Measurements from ENCODE around the gene FBN1. TPM values are rescaled to one million over a fixed set of nuclear protein-coding genes. Genes with fewer than 3 reads are reported as not detected.
A peak's percentile ranks its signal among the peaks of the same experiment; 100 is the strongest.

The FBN1 gene
- total RNA-seq, 1 donor from 2014 or later = 67.1 TPM

DNA sequence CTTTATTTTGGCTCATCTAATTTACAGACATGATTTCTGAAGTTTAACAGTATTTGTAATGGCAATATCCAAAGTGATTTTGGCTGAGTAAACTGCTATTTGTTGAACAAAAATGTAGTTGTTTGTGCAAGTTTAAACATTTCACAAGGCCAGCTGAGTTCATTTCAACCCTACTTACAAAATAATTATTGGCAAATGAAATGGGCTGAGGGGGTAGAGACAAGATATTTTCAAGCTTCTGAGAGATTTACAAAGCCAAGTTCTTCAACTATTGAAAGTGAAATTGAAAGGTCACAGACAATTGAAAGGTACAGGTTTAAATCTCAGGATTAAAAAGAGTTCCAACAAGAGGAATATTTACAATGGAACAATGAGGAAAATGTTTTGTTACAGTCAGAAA lies 237.2 kb downstream of the FBN1 start:
- no peak for DNase-seq (ENCODE audit: low read depth)

DNA sequence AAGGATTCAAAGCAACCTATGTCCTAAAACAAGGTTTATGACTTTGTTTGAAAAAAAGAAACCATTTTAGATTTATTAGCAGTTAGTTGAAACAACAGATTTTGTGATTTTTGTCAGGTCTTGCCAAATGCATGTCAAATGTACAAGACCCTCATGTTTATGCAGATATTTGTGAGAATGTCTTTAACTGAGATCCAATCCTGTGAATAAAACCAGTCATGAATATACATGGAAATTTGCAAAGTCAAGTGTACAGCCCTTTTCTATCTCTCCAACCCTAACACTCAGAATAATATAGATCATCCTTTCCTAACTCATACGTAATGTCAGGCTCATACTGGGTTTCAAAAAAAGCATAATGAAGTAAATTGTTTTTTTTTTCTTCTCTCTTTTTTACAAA lies 237.9 kb downstream of the FBN1 start:
- DNase-seq (ENCODE audit: low read depth) = no peak

DNA sequence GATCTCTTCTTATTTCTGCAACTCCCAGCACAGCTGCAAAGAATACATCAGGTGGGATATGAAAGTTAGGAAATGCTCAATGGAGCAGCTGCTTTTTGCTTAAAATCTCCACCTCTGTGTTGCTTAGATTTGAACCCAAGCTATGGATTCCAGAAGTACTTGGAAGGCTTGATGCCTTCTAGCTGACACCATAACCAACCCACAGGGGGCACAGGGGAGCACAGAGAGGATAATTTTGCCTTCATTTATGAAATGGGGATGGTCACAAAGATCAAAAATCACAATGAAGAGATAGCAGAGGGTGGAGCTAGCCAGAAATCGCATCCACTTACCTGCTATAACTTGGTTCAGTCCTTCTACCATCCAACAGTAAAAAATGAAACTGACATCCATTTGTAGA lies 238.6 kb downstream of the FBN1 start:
- no peak for DNase-seq (ENCODE audit: low read depth)

DNA sequence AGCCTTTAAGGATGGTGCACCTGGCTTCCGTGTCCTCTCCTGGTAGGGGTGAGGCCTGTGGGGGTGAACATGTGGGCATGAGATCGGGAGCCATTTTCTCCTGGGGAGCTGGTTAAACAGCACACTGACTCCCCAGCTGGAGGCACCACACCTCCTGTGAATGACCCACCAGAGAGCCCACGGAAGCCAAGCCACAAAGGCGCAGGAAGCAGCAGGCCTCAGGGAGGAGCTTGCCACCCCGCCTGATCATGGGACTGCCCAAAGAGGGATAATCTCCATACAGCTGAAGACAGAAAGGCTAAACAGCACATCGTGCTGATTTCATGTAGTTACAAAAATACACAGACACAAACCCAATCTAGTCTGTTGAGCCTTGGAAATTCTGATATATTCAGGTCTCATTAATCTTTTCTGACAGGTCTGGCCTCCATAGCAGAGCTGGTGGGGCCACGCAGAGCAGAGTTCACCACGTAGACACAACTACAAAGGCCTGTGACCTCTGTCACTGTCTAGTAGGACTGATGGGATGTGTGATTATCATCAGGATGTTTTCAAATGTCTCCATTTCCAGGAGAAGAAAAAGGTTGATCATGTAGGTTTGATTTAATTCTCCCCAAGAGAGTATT lies 239.1 kb downstream of the FBN1 start:
- DNase-seq (ENCODE audit: low read depth) = no peak

DNA sequence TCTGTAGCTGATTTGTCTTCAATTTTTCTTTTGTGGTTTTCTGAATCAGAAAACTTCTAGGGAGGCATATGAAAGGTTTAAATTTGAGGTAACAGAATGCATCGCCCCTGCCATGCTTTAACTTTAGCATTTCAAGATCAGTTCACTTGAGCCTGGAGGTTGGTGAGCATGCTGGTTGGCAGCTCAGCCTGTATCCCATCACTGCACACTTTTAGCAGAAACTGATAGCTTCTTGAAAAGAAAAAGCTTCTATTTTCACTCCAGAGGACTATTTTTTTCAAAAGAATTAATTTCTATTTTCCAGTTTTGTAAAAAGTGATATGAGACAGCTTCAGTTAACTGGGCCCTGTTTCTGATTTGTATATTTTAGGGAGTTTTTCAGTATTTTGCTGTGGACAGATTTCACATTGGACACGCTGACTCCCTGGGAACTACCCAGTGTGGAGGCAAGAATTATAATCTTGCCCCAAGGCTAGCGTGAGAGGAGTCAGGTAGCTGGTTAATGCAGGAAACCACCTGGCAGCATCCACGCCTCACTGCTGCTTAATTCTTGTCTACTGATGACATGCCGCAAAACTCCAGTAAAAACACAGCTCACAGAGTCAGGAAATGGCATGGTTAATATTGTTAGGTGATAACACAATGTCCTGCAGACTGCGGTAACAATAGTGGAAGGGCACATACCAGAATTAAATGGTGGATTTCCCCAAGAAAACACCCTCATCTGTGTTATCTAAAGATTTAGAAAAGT lies 242.9 kb downstream of the FBN1 start:
- DNase-seq (ENCODE audit: low read depth) = no peak

DNA sequence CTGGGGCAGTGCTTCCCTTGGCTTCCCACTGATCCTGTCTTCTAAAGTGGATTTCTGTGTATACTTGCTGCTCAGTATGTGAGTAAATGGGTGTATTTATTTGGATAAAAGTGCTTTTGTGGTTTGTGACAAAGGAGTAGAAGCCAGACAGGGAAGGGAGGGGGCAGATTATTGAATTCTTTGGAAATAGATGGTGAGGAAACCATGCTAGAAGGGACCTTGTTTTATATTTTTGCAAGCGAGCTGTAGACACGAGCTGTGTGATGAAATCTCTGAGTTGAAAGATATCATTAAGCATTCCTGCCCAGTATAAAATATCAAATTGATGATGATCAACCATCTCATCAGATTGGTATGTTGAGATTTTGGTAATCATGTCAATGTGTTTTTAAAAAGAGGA lies 245.4 kb downstream of the FBN1 start:
- DNase-seq (ENCODE audit: low read depth) = no peak

DNA sequence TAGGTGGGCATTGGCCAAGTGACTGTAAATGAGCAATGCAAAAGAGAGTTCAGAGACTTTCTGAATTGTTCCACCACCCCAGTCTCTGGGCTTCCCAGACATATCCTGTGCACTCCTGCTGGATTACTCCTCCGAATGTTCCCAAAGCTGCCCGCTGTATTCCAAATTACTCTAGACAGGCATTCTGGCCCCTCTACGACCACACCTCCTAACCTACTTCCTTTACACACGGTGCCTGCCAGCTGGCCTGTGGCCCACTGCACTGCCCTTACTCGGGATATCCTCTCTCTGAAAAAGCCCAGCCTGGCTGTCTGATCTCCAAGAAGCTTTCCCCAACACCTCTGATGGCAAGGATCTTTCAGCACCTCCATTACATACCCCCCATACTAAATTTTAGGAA lies 247.7 kb downstream of the FBN1 start:
- no peak for DNase-seq (ENCODE audit: low read depth)

DNA sequence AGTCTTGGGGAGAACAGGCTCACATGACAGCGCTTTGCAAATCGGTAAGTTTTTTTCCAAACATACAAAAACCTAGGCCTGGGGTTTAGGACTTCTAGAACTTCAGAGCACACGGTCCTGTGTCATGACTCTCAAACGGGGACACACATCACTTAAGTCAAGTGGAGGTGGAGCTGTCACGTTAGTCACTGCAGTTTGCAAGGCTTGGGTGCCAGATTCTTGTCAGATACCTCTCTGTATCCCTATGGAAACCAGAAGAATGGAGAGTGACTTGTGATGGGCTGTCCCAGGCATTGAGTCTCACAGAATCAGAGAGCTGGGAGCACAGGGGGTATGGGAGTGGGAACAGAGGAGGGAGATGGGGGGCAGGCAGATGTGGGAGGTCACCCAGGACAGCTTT lies 249.5 kb downstream of the FBN1 start:
- no peak for DNase-seq (ENCODE audit: low read depth)

DNA sequence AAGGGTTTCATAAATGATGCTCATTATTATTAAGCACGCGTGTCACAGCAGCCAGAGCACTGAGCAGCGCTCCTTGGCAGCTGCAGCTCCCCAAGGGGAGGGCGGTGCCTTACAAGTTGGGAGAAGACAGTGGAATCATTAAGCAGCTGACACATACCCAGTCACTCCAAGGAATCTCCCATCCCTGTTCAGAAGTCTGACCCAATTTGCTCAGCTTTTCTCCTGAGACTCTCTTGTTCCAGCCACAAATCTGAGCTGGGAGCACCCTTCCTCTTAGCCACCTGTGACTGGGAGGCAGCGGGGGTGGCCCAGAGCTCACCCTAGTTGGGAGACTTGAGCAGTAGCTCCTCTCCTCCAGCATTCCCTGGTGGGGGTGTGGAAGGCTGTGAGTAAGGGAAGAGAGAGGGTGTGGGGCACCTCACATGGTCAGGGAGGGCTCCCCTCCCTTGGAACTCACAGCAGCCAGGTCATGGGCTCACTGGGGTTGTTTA lies 249.9 kb downstream of the FBN1 start:
- DNase-seq (ENCODE audit: low read depth) = peak; percentile 84

DNA sequence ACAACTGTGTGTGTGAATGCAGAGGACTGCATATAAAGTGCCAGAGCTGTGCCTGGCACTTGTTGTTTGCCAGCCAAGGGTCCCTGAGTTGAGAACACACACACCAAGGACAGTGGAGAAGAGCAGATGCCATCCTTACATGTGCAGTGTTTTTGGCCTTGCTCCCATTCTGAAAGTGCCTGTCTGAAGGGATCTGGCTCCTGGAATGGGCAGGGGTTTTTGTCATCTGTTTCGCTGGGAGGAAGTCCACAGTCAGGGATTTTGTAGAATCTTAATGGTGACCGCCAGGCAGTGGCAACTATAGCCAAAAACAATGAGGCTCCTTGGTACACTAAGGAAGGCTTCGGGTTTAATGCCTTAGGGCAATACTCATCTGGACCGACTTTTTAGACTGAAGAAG lies 250.5 kb downstream of the FBN1 start:
- peak; percentile 31 for DNase-seq (ENCODE audit: low read depth)

DNA sequence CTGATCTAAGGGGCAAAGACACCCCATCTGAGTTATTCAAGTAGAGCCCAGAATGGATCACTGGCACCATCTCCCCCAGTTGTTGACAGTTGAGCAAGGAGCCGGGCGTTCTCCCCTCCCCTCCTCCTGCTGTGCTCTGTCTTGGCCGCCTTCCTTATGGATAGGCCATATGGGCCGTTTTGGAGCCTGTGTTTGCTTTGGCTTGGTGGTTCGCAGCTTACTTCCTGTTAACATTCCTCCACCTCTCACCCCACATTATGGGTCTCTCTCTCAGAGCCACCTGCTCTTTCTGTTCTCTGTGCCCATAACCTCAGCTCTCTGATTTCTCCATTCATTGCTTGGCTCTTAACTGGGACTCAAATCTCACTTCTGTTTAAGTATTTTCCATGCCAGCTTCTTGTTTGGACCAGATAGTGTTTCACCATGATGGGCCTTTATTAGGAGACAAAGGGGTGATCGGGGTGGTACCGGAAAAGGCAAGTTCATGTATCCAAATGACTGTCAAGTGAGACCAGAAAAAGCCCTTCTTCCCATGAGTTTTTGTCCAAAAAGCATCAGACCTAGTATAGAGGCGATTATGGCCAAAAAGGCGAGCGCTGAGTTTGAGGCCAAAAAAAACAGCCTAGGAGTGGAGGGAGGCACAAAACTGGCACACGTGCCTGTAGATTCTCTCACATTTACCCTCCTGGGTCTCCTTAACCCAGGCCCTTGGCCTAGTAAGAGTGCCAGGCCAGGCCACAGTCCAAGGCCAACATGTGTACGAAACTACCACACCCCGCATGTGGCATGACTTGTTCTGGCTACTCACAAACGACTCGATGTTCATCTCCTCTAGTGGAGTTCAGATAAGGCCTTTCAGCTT lies 251.6 kb downstream of the FBN1 start:
- DNase-seq (ENCODE audit: low read depth) = peak; percentile 24

DNA sequence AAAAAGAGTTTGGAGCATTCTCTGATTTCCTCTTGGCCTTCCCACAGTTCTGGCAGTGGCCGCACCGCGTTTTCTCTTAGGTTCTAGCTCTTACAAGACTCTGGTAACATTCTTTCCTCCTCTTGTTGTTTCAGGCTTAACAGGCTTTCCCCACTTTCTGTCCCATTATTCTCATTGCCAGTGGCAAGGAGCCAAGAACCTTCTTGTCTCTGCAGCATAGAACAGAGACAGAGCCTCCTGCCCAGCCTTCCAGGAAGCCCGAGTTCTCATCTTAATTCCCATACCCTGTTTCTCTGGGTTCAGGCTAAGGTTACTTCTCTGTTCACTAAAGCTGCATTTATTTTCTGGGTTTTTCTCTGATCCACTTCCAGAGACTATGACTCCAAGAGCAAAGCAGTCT lies 253.2 kb downstream of the FBN1 start:
- peak; percentile 14 for DNase-seq (ENCODE audit: low read depth)

DNA sequence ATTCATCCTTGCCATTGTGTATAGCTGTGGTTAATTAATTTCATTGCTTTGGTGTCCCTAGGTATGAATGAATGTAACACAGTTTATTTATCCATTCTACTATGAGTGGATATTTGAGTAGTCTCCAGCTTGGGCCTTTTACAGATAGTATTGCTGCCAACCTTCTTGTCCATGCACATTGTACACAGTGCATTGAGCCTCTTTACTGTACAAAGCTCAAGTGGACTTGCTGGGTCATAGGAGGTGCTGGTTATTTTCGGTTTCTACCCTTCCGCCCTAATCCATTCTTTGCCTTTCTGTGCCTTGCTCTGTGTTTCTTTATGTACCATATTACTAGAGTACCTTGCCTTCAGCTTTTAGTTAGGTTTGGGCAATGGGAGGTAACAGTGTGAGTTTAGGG lies 253.6 kb downstream of the FBN1 start:
- no peak for DNase-seq (ENCODE audit: low read depth)

DNA sequence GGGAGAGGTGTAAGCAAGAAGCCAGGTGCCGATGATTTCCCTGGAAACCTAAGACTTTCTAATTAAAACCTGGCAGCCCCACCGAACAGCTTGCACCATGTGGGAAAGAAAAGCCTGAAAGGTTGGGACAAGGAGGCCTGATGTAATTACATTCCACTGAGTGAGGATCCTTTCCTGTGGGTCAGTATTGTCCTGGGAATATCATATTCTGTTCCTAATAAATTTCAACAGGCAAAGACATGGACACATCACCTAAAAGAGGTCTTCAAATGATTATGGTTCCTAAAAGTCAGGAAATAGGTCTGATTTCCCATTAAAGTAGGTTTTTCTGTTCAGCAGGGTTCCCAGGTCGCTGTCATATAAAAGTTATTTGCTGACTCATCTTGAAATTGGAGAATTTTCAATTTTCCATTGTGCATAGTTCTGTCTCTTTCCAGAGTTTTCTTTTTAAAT lies 255.8 kb downstream of the FBN1 start:
- DNase-seq (ENCODE audit: low read depth) = peak; percentile 37

DNA sequence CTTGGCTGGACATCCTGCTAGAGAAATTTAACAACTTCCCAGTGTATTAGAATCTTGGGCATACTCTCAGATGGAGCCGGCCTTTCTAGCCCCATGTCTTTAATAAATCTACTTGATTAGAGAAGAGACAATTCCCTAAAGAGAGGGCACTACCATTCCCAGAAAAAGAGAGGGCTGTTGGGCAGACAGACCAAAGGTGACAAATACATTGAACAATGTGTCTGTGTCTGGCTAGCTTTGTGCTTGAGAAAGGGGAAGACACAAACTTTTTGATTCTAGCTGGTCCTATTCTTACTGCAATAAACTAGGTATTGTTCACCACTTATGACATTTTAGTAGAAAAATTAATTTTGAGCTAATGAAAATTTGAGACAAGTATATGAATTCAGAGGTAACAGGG lies 256.6 kb downstream of the FBN1 start:
- DNase-seq (ENCODE audit: low read depth) = no peak

DNA sequence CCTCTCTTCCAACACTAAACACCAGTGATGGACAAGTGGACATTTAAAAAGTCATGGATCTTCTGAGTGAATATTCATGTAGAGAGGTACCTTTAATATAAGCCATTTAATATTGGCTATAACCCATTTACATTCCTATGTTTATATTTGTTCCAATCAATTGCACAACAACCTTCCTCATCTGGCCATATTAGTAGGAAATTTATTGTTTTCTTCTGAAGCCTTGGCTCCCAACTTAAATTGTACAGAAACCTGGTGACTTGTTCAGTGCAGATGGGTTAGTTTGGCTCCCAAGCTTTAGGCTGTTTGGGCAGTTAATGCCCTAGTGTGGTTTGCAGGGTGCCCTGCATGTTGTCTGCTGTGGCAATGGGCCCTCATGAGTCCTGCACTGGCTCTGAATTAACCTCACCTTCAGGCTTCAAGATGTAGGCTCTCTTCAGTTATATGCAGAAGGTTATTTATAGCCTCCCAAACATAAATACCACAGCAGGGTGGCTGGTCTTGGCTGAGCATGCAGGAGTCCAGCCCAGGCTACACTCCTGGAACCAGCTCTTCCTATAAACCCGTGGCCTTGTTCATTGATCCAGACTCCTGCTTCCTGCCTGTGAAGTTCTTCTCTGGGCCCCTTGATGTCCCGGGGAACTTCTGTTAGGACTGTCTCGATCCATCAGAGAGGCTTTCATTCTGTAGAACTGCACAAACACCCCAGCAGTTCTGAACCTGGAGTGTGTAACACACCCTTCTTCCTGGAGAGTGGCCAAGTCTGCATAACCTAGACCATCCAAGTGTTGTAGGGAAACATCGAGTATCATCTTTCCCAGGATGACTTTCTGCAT lies 257.3 kb downstream of the FBN1 start:
- DNase-seq (ENCODE audit: low read depth) = no peak

DNA sequence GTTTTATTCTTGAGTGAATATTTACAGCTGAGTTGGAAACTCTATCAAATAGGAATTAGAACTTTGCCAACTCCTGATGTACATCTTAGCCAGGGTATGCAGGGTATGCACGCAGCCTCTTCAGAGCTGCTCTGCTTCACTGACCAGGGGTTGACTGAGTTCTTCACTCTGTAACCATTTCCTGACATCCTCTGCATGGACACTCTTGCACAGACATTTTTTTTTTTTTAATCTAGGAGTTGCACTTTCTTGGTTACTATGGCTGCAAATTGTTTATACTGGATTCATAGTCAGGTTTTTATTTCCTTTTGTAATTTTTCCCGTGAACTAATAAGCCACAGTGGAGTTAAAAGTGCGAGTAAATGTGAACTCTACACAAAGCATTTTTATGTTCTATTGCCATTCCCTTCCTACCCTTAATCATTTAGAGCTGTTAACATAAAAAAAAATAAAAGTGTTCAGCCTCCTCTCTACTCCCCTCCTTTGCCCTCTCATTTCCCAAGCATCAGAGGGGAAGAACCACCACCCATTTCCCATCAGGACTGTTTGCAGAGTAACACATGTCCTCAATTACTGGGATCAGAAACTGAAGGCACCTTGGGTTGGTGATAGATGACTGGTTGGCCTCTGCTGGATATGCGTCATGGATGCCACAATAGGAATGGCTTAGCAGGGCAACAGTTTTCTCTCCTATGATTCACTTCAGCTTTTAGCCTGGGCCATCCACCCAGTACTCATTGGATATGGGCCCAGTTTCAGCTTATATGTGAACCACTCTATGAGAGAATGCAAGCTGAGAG lies 260.3 kb downstream of the FBN1 start:
- DNase-seq (ENCODE audit: low read depth) = peak; percentile 28

DNA sequence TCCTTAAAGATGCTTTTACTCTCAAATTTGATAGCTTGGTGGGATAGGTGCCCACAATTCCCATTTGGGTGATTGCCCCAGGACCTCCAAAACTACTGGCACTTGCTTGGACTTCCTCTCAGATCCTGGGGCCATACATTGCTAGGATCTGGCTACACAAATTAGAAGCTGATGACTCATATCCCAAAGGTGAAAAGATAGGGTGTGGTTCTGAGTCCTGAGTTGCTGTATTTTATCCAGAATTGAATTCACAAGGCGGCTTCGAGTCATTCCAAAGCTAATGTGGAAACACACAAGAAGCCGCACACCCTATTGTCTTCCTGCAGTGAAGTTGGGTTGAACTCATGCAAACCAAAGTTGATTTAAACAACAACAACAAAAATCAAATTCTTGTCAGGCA lies 260.9 kb downstream of the FBN1 start:
- no peak for DNase-seq (ENCODE audit: low read depth)

DNA sequence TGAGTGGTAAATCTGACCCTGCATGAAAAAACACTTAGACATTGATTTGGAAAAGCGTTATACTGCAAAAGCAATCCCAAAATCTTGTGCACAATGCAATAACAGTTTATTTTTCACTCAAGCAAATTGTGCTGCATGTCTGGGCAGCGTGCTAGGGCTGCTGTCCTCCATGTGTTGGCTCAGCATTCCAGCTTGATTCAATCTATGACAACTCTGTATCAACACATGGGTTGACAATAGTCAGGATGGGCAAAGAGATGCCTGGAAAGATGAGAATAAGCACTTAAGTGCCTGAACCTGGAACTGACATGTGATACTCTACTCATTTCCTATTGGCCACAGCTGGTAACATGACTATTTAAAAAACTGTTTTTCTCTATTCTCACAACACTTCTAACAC lies 262.5 kb downstream of the FBN1 start:
- DNase-seq (ENCODE audit: low read depth) = no peak

DNA sequence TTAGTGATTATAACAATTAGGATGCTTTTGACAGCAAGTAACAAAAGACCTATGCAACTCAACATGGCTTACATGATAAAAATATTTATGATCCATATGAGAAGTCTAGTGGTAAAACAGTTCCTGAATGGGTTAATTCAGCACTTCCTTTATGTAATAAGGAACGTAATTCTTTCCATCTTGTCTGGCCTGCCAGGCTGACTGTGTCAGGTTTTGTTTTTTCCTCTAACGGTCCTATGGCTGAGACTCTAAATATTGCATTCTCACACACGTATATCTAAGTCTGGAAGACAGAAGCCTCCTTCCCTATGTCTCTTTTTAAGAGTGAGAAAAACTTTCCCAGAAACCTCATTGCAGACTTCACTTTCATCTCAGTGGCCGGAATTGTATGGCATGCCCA lies 263.6 kb downstream of the FBN1 start:
- no peak for DNase-seq (ENCODE audit: low read depth)

Measured in myocyte (in vitro differentiated cells).